Activated T-helper 2 cell treated with anti-CD3 and anti-CD28 coated beads, Interferon-gamma antibody, Interleukin-2, Interleukin-4, amounts not matched to agents 10 μg/mL and 5 μg/mL and 100 μg/mL, durations not matched to agents 14 hours and 24 hours and 36 hours (primary cell): ENCODE measurements around the gene COPG1. TPM values are rescaled to one million over a fixed set of nuclear protein-coding genes. Genes with fewer than 3 reads are reported as not detected.
"Not testable (repeated sequence)": the region's sequence is repeated elsewhere in the genome, so short reads cannot be mapped to it uniquely, and the experiment has no call there.

Experiments used
- DNase-seq: peaks from one replicate; pipeline ENCODE4 v3.0.0; 2021; ENCODE audit warnings: low spot score
- H3K27ac Mint-ChIP-seq: one replicate; pipeline ENCODE4 v1.8.0; 2021; ENCODE audit warnings: mixed read lengths
- H3K27me3 Mint-ChIP-seq: one replicate; pipeline ENCODE4 v1.8.0; 2021; ENCODE audit warnings: low read depth, mixed read lengths
- H3K36me3 Mint-ChIP-seq: one replicate; pipeline ENCODE4 v1.8.0; 2021; ENCODE audit warnings: low read depth, mixed read lengths
- H3K4me1 Mint-ChIP-seq: one replicate; pipeline ENCODE4 v1.8.0; 2021; ENCODE audit warnings: low read depth, mixed read lengths
- H3K4me3 Mint-ChIP-seq: one replicate; pipeline ENCODE4 v1.8.0; 2021; ENCODE audit warnings: low read depth, mild to moderate bottlenecking, moderate library complexity, mixed read lengths
- H3K9me3 Mint-ChIP-seq: one replicate; pipeline ENCODE4 v1.8.0; 2021; ENCODE audit warnings: mixed read lengths
- intact Hi-C: fragments of 100-400 bp; cut with micrococcal nuclease; formaldehyde crosslinking; loops from one replicate; pipeline ENCODE4 v1.15.1; 2023
- total RNA-seq: library from RNA; stranded (reverse); gene quantifications from 2 replicates; pipeline ENCODE4 v1.2.3, GENCODE V29; 2022

Gene COPG1, protein sequence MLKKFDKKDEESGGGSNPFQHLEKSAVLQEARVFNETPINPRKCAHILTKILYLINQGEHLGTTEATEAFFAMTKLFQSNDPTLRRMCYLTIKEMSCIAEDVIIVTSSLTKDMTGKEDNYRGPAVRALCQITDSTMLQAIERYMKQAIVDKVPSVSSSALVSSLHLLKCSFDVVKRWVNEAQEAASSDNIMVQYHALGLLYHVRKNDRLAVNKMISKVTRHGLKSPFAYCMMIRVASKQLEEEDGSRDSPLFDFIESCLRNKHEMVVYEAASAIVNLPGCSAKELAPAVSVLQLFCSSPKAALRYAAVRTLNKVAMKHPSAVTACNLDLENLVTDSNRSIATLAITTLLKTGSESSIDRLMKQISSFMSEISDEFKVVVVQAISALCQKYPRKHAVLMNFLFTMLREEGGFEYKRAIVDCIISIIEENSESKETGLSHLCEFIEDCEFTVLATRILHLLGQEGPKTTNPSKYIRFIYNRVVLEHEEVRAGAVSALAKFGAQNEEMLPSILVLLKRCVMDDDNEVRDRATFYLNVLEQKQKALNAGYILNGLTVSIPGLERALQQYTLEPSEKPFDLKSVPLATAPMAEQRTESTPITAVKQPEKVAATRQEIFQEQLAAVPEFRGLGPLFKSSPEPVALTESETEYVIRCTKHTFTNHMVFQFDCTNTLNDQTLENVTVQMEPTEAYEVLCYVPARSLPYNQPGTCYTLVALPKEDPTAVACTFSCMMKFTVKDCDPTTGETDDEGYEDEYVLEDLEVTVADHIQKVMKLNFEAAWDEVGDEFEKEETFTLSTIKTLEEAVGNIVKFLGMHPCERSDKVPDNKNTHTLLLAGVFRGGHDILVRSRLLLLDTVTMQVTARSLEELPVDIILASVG
- 182 and 187 TPM in 2 replicates for total RNA-seq

DNA sequence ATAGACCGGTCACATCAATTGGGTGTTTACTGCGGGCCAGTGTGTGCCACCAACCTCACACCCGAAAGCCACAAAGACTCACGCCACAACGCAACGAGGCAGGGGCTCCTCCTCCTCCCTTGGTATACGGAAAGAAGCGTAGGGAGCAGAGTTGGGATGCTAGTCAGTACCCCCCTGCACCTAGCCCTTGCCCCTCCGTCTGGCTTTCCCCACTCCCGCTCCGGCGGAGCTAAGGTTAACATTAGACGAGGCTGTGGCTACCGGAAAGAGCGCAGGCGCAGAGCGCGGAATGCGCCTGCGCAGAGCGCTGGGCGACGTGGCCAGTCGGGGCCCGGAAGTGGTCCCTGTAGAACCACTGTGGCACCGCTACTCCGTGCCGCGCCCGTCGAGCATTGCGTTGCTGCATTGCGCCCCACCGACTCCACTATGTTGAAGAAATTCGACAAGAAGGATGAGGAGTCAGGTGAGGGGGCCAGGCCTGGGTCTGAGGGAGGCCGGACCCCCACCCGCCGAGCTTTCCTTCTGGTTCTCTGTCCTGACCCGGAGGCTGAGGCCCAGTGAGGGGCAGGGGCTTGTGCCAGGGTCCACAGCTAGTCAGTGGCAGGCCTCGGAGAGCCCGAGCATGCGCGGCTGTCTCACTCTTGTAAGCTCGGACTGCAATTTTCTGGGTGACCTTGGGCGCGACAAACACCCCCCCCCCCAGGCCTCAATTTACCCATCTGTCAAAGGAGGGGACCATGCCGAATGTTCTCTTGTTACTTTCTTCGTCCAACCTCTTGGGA, at the start of gene COPG1:
Gene COPG1 (plus strand): TSS at position 323 of the 782 bp plus-strand sequence. CDS start 104 bp downstream, at position 427.
- intact Hi-C loops, result loop anchor here (1.0 to 5.0 kb wide), 7 partner anchors 29 to 372 kb away; partner anchors contain the start of genes ACAD9, HMCES and ISY1
- Mint-ChIP-seq H3K4me1 (peaks cover 34% of the 10 kb centered on the region), H3K9me3 (no peaks in the 10 kb centered on the region), H3K4me3 (peak within 1 kb of the TSS; percentile 99), H3K27ac (peak within 1 kb of the TSS; percentile 98), H3K36me3 (peaks cover 36% of the 10 kb centered on the region), H3K27me3 (no peaks in the 10 kb centered on the region)
- peak; percentile 88 for DNase-seq

DNA sequence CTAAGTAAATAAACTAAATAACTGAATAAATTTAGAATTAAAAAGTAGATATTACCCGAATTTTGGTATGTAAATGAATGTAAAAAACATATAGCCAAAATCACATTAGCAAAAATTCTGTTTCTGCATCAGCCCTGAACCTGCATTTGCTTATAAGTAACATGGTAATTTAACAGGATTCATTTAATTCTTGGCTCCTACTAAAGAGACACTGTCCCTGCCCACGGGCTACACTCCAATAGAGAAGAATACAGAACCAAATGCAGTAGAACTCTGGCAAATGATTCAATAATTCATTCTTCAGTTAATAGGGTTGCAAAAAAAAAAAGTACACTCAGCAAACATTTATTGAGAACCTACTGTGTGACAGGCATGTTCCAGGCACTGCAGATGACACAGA, 44.9 kb upstream of the COPG1 start:
- Mint-ChIP-seq H3K27me3 (no peaks in the 10 kb centered on the region), H3K4me3 (no peak overlapping the region), H3K36me3 (no peaks in the 10 kb centered on the region), H3K4me1 (no peaks in the 10 kb centered on the region), H3K9me3 (no peaks in the 10 kb centered on the region), H3K27ac (no peak overlapping the region)
- DNase-seq, result no peak
- intact Hi-C loops, result no loop called here

DNA sequence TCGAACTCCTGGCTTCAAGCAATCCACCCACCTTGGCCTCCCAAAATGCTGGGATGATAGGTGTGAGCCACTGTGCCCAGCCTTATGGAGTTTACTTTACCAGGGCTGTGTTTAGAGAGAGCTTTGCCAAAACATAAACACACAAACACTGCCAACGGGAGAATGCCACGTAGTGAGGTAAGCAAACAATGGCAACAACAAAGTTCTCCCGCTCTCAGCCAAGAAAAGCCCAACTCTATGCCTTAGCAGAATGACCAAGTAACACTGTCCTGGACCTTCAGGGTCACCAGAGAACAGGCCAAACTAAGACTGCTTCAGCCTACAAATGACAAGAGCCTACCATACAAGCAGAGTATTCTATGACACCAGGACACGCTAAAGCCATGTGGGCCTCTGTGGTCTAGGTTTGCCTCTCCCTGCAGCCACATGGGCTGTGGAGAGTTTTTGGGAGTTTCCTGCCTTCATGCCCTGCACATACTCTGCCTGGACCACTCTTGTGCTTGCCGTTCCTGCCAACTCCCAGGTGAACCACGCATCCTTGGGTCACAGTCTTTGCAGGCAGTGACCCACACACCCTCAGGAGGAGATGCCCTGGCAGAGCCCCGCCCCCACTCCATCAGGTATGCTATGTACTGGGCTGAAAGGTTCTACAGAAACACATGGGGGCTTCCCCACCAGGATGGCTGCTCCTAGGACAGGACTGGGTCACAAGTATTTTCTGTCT, 44.1 kb upstream of the COPG1 start:
- H3K36me3 Mint-ChIP-seq, result no peaks in the 10 kb centered on the region
- H3K9me3 Mint-ChIP-seq, result no peaks in the 10 kb centered on the region
- DNase-seq, result no peak
- no peak overlapping the region for H3K4me3 Mint-ChIP-seq
- peaks cover 3% of the 10 kb centered on the region for H3K27me3 Mint-ChIP-seq
- H3K4me1 Mint-ChIP-seq, result no peaks in the 10 kb centered on the region
- intact Hi-C loops, result no loop called here
- H3K27ac Mint-ChIP-seq, result no peak overlapping the region

DNA sequence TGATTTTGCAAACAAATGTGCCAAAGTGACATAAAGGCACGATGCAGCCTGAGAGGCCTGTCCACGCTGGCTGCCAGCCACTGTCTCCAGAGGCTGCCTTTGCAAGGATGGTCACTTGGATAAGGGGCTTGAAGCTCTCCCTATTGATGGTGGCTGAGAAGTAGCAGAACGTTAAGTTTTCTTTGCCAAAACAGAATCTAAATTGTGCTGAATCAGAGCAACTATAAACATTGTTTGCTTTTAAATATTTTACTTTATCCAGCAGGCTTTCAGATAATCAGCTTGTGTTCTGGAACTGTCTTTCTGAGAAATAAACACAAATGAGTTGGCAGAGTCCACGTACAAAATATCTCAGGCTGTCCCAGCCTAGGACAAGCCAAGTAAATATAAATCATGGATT, 41.9 kb upstream of the COPG1 start:
- Mint-ChIP-seq H3K4me1 (no peaks in the 10 kb centered on the region), H3K36me3 (no peaks in the 10 kb centered on the region), H3K9me3 (no peaks in the 10 kb centered on the region), H3K4me3 (no peak overlapping the region), H3K27me3 (peaks cover 3% of the 10 kb centered on the region), H3K27ac (no peak overlapping the region)
- intact Hi-C loops, result no loop called here
- DNase-seq, result no peak

DNA sequence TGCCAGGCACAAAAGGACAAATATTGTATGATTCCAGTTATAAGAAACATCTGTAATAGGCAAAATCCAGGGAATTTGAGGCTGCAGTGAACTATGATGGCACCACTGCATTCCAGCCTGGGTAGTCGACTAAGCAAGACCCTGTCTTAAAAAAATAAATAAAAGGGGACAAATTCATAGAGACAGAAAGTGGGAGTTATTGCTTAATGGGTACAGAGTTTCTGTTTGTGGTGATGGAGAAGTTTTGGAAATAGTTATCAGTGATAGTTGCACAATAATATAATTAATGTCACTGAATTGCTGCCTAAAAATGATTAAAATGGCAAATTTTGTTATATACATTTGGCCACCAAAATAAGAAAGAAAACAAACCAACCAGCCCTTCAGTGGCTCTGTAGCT, 38.1 kb upstream of the COPG1 start:
- Mint-ChIP-seq H3K27me3 (peaks cover 5% of the 10 kb centered on the region), H3K27ac (no peak overlapping the region), H3K4me1 (no peaks in the 10 kb centered on the region), H3K4me3 (no peak overlapping the region), H3K36me3 (no peaks in the 10 kb centered on the region), H3K9me3 (no peaks in the 10 kb centered on the region)
- intact Hi-C loops, result no loop called here
- no peak for DNase-seq

DNA sequence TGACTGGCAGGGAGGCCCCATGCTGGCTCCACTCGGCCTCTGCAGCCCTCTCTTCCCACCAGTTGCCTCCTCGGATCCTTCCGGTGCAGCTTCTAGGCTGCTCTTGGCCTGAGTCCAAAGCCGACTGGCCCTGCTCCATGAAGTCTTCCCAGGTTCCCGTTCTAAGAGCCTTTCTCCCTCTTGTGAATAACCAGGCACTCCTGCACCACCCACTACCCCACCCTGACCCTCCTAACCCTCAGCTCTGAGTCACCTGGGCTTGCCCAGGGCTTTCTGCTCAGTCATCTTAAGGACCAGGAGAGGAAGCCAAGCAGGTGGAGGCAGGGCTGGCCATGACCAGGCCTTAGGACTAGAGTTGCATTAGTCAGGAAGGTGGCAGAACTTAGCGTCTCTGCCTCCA, 37.6 kb upstream of the COPG1 start:
- Mint-ChIP-seq H3K27ac (no peak overlapping the region), H3K36me3 (no peaks in the 10 kb centered on the region), H3K4me3 (no peak overlapping the region), H3K4me1 (no peaks in the 10 kb centered on the region), H3K27me3 (peaks cover 5% of the 10 kb centered on the region), H3K9me3 (no peaks in the 10 kb centered on the region)
- intact Hi-C loops, result no loop called here
- no peak for DNase-seq

DNA sequence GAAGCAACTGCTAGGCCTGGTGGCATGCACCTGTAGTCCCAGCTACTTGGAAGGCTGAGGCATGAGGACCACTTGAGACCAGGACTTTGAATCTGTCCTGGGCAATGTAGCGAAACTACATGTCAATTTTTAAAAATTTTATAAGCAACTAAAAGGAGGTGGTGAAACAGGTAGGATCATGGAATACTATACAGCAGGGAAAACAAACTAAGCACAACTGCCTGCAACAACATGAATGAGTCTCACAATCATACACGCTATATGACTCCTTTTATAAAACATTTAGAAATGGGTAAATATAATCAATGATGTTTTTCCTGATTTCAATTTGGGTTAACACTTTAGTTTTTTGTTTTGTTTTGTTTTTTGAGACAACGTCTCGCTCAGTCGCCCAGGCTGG, 36.2 kb upstream of the COPG1 start:
- DNase-seq, result no peak
- Mint-ChIP-seq H3K9me3 (no peaks in the 10 kb centered on the region), H3K4me1 (no peaks in the 10 kb centered on the region), H3K27ac (no peak overlapping the region), H3K36me3 (no peaks in the 10 kb centered on the region), H3K27me3 (peaks cover 5% of the 10 kb centered on the region), H3K4me3 (no peak overlapping the region)
- intact Hi-C loops, result no loop called here

DNA sequence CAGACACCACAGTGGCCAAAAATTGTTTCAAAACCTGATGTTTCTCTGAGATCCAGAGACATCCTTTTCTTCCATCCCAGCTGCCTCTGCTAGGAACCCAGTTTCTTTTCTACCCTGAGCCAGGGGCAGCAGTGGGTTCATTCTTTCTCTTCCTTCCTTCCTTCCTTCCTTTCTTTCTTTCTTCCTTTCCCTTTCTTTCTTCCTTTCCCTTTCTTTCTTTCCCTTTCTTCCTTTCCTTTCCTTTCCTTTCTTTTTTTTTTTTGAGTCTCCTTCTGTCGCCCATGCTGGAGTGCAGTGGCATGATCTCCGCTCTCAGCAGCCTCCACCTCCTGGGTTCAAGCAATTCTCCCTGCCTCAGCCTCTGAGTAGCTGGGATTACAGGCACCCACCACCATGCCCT, 30.7 kb upstream of the COPG1 start:
- Mint-ChIP-seq H3K27me3 (peaks cover 5% of the 10 kb centered on the region), H3K27ac (no peak overlapping the region), H3K9me3 (no peaks in the 10 kb centered on the region), H3K4me1 (no peaks in the 10 kb centered on the region), H3K36me3 (no peaks in the 10 kb centered on the region), H3K4me3 (no peak overlapping the region)
- intact Hi-C loops, result no loop called here
- no peak for DNase-seq

DNA sequence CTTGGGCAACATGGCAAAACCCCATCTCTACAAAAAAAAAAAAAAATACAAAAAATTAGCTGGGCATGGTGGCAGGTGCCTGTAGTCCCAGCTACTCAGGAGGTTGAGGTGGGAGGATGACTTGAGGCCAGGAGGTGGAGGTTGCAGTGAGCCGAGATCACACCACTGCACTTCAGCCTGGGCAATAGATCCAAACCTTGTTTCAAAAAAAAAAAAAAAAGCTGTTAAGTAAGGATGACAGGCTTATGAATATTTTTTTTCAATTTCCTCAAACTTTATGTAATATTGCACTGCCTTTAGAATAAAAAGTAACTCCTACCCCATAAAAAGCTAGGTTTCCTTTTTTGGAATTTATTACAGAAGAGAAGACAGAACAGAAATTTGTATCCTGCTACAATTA, 25.0 kb upstream of the COPG1 start:
- H3K27ac Mint-ChIP-seq, result not testable (repeated sequence)

DNA sequence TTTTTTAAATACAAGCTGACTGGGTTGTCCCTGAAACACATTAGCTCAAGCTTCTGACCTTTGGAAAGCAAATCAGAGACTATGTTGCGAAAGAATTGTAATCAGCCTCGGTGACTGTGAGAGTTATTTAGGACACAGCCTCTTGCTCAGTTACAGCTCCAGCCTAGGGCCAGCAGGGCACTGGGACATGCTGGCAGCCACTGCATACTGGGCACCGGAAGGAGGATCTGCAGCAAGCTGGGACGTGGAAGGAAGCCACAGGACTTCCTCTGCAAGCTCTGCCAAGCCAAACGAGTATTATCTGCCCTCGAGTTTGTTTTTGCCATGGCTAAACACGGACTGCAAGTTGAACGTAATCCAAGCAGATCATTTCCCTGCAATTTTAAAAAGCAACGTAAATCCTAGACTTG, 24.4 kb upstream of the COPG1 start:
- Mint-ChIP-seq H3K4me3 (peak overlapping the region; percentile 58), H3K27ac (peak overlapping the region; percentile 77), H3K27me3 (no peaks in the 10 kb centered on the region), H3K36me3 (no peaks in the 10 kb centered on the region), H3K9me3 (no peaks in the 10 kb centered on the region), H3K4me1 (peaks cover 36% of the 10 kb centered on the region)
- intact Hi-C loops, result no loop called here
- no peak for DNase-seq

More for the DNA sequence above, 25.0 kb upstream of the COPG1 start:
- H3K27me3 Mint-ChIP-seq, intact Hi-C loops, H3K9me3 Mint-ChIP-seq, DNase-seq, H3K36me3 Mint-ChIP-seq, H3K4me3 Mint-ChIP-seq: not testable (repeated sequence)
- H3K4me1 Mint-ChIP-seq, result peaks cover 30% of the 10 kb centered on the region

DNA sequence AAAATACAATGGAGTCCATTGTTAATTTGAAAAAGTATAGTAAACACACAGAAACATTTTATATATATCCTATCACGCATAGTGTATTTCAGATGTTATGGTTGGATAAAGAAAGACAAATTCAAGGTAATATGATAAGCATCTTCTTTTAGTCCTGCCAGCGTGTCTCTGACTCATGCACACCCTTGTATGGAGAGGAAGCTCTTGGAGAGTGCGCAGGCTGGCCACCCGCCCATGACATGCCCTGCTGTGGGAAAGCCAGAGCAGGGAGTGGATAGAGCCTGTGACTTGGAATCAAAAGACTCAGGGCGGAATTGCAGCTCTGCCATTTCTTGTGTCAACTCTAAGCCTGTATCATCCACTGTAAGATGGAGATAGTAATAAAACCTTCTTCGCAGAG, 23.0 kb upstream of the COPG1 start:
- Mint-ChIP-seq H3K9me3 (no peaks in the 10 kb centered on the region), H3K36me3 (no peaks in the 10 kb centered on the region), H3K4me3 (peak overlapping the region; percentile 8), H3K27ac (peak overlapping the region; percentile 81), H3K27me3 (no peaks in the 10 kb centered on the region), H3K4me1 (peaks cover 47% of the 10 kb centered on the region)
- intact Hi-C loops, result loop anchor here (1.0 kb wide), 1 partner anchor 13 kb away; no protein-coding TSS in a partner anchor
- peak; percentile 45 for DNase-seq
